Putamen (tissue), 1 donor: ENCODE results near the gene CDKN3.
"Not testable (repeated sequence)": the region's sequence is repeated elsewhere in the genome, so short reads cannot be mapped to it uniquely, and the experiment has no call there.

Experiments
- DNase-seq: peaks from one replicate; pipeline ENCODE4 v3.0.0-alpha.2; 2016; ENCODE audit warnings: low spot score

Gene CDKN3

GRCh38 chr14:54424479-54424901, 27.7 kb downstream of the CDKN3 start:
- DNase-seq = no peak

GRCh38 chr14:54425068-54425467, 28.3 kb downstream of the CDKN3 start:
- DNase-seq = no peak

GRCh38 chr14:54425537-54426274, 28.9 kb downstream of the CDKN3 start:
- no peak for DNase-seq

- no peak for DNase-seq
These were observed 31.1 kb downstream of the CDKN3 start for GRCh38 chr14:54427871-54428270.

GRCh38 chr14:54428527-54428926, 31.7 kb downstream of the CDKN3 start:
- DNase-seq = no peak

- DNase-seq = no peak
These were observed 38.7 kb downstream of the CDKN3 start for GRCh38 chr14:54435500-54435981.

GRCh38 chr14:54437954-54438353, 41.1 kb downstream of the CDKN3 start:
- DNase-seq = not testable (repeated sequence)

- DNase-seq = no peak
These were observed 41.9 kb downstream of the CDKN3 start for GRCh38 chr14:54438703-54439102.

GRCh38 chr14:54440037-54440436, 43.2 kb downstream of the CDKN3 start:
- no peak for DNase-seq

- no peak for DNase-seq
These were observed 43.7 kb downstream of the CDKN3 start for GRCh38 chr14:54440476-54440872.

GRCh38 chr14:54440873-54441868, 44.4 kb downstream of the CDKN3 start, which contains the start of gene CNIH1:
CNIH1 (minus strand) TSS chr14:54441374; CDS start chr14:54441327, 47 bp downstream.
- DNase-seq = peak; percentile 90

GRCh38 chr14:54442961-54443360, 46.2 kb downstream of the CDKN3 start:
- not testable (repeated sequence) for DNase-seq

GRCh38 chr14:54443981-54444380, 47.2 kb downstream of the CDKN3 start:
- DNase-seq = no peak

GRCh38 chr14:54444681-54445080, 47.9 kb downstream of the CDKN3 start:
- DNase-seq = no peak

GRCh38 chr14:54446161-54446693, 49.4 kb downstream of the CDKN3 start:
- DNase-seq = peak; percentile 82

GRCh38 chr14:54447231-54447692, 50.5 kb downstream of the CDKN3 start:
- DNase-seq = no peak

GRCh38 chr14:54450535-54450934, 53.7 kb downstream of the CDKN3 start:
- no peak for DNase-seq

- no peak for DNase-seq
These were observed 54.4 kb downstream of the CDKN3 start for GRCh38 chr14:54451121-54451601.

- DNase-seq = no peak
These were observed 55.2 kb downstream of the CDKN3 start for GRCh38 chr14:54451961-54452360.

GRCh38 chr14:54453252-54453651, 56.4 kb downstream of the CDKN3 start:
- no peak for DNase-seq

- not testable (repeated sequence) for DNase-seq
These were observed 57.2 kb downstream of the CDKN3 start for GRCh38 chr14:54453990-54454389.

- DNase-seq = no peak
These were observed 58.6 kb downstream of the CDKN3 start for GRCh38 chr14:54455363-54455762.
